ES-I3 (cell line): ENCODE data around the gene SNF8.
"Not testable (repeated sequence)": the region's sequence is repeated elsewhere in the genome, so short reads cannot be mapped to it uniquely, and the experiment has no call there.

ENCODE experiments used
- H3K36me3 ChIP-seq: 2 replicates; pipeline ENCODE4 v1.6.1; 2013; ENCODE audit warnings: mild to moderate bottlenecking, low read length, control low read depth, moderate library complexity; ENCODE audit not compliant: insufficient read depth
- H3K4me1 ChIP-seq: 2 replicates; pipeline ENCODE4 v1.6.1; 2013; ENCODE audit warnings: mild to moderate bottlenecking, control low read depth, low read length; ENCODE audit not compliant: insufficient read depth
- H3K9ac ChIP-seq: 2 replicates; pipeline ENCODE4 v1.6.1; 2013; ENCODE audit warnings: low read depth, mild to moderate bottlenecking, low read length, moderate library complexity
- H3K9me3 ChIP-seq: 2 replicates; pipeline ENCODE4 v1.6.1; 2013; ENCODE audit warnings: mild to moderate bottlenecking, low read length, moderate library complexity; ENCODE audit not compliant: control insufficient read depth, insufficient read depth

SNF8 gene

GRCh38 chr17:48960834-48961515 is 16.3 kb upstream of the SNF8 start:
- no peaks in the 10 kb centered on the region for H3K36me3 ChIP-seq
- no peaks in the 10 kb centered on the region for H3K9me3 ChIP-seq
- peak overlapping the region; percentile 20 for H3K9ac ChIP-seq
- H3K4me1 ChIP-seq = peaks cover 29% of the 10 kb centered on the region

- Histone ChIP-seq H3K36me3 (no peaks in the 10 kb centered on the region), H3K9ac (no peak overlapping the region), H3K4me1 (peaks cover 21% of the 10 kb centered on the region), H3K9me3 (no peaks in the 10 kb centered on the region)
Observed at GRCh38 chr17:48954300-48954755, 9.7 kb upstream of the SNF8 start.

GRCh38 chr17:48952904-48953303 is 8.3 kb upstream of the SNF8 start:
- Histone ChIP-seq H3K36me3 (no peaks in the 10 kb centered on the region), H3K4me1 (peaks cover 21% of the 10 kb centered on the region)

GRCh38 chr17:48951572-48951971 is 6.9 kb upstream of the SNF8 start:
- H3K9me3 ChIP-seq = no peaks in the 10 kb centered on the region
- no peaks in the 10 kb centered on the region for H3K36me3 ChIP-seq
- no peak overlapping the region for H3K9ac ChIP-seq
- H3K4me1 ChIP-seq = peaks cover 18% of the 10 kb centered on the region

More at GRCh38 chr17:48952904-48953303, 8.3 kb upstream of the SNF8 start:
- Histone ChIP-seq H3K9ac (no peak overlapping the region), H3K9me3 (no peaks in the 10 kb centered on the region)

GRCh38 chr17:48945261-48945651 is 614 bp upstream of the SNF8 start:
- peak overlapping the region; percentile 78 for H3K9ac ChIP-seq
- not testable (repeated sequence) for H3K4me1 ChIP-seq, H3K36me3 ChIP-seq, H3K9me3 ChIP-seq

- Histone ChIP-seq H3K36me3 (peaks cover 68% of the 10 kb centered on the region), H3K9me3 (no peaks in the 10 kb centered on the region), H3K4me1 (no peaks in the 10 kb centered on the region), H3K9ac (no peak overlapping the region)
Observed at GRCh38 chr17:48933035-48933434, 11.6 kb downstream of the SNF8 start.

- Histone ChIP-seq H3K9ac (no peak overlapping the region), H3K36me3 (peaks cover 61% of the 10 kb centered on the region), H3K9me3 (no peaks in the 10 kb centered on the region), H3K4me1 (no peaks in the 10 kb centered on the region)
Observed at GRCh38 chr17:48930435-48930873, 14.2 kb downstream of the SNF8 start.

GRCh38 chr17:48929812-48930165 is 14.9 kb downstream of the SNF8 start:
- Histone ChIP-seq H3K4me1 (no peaks in the 10 kb centered on the region), H3K9me3 (no peaks in the 10 kb centered on the region), H3K36me3 (peaks cover 63% of the 10 kb centered on the region), H3K9ac (no peak overlapping the region)

GRCh38 chr17:48928876-48929811 is 15.5 kb downstream of the SNF8 start:
- no peaks in the 10 kb centered on the region for H3K4me1 ChIP-seq
- no peak overlapping the region for H3K9ac ChIP-seq
- no peaks in the 10 kb centered on the region for H3K9me3 ChIP-seq
- peaks cover 65% of the 10 kb centered on the region for H3K36me3 ChIP-seq

- H3K4me1 ChIP-seq = no peaks in the 10 kb centered on the region
- peaks cover 63% of the 10 kb centered on the region for H3K36me3 ChIP-seq
- H3K9me3 ChIP-seq = no peaks in the 10 kb centered on the region
- H3K9ac ChIP-seq = no peak overlapping the region
Observed at GRCh38 chr17:48927978-48928745, 16.5 kb downstream of the SNF8 start.

GRCh38 chr17:48925991-48926342 is 18.7 kb downstream of the SNF8 start:
- no peaks in the 10 kb centered on the region for H3K9me3 ChIP-seq
- H3K36me3 ChIP-seq = peaks cover 63% of the 10 kb centered on the region
- no peak overlapping the region for H3K9ac ChIP-seq
- no peaks in the 10 kb centered on the region for H3K4me1 ChIP-seq

- Histone ChIP-seq H3K9ac (no peak overlapping the region), H3K9me3 (no peaks in the 10 kb centered on the region), H3K36me3 (peaks cover 64% of the 10 kb centered on the region), H3K4me1 (no peaks in the 10 kb centered on the region)
Observed at GRCh38 chr17:48925251-48925990, 19.2 kb downstream of the SNF8 start.

GRCh38 chr17:48915459-48916282 is 29.0 kb downstream of the SNF8 start:
- Histone ChIP-seq H3K9me3 (no peaks in the 10 kb centered on the region), H3K9ac (no peak overlapping the region), H3K4me1 (peaks cover 5% of the 10 kb centered on the region), H3K36me3 (peaks cover 81% of the 10 kb centered on the region)
